Karpas-422 (cell line): Measurements from ENCODE around the gene DIPK1B. TPM values are rescaled to one million over a fixed set of nuclear protein-coding genes. Genes with fewer than 3 reads are reported as not detected.
"Not testable (repeated sequence)": the region's sequence is repeated elsewhere in the genome, so short reads cannot be mapped to it uniquely, and the experiment has no call there.

Source experiments
- DNase-seq: peaks from one replicate; pipeline ENCODE4 v3.0.0-alpha.2; 2015
- H2AFZ ChIP-seq: fragments of 200-600 bp; sonication (generic); 2 replicates; pipeline ENCODE4 v1.6.1; 2014; ENCODE audit warnings: antibody characterized with exemption, low read length, mixed read lengths
- H3K27ac ChIP-seq: fragments of 200-600 bp; sonication (generic); 2 replicates; pipeline ENCODE4 v1.5.1; 2014; ENCODE audit warnings: mild to moderate bottlenecking, low read length, moderate library complexity
- H3K27me3 ChIP-seq: fragments of 200-600 bp; sonication (generic); 2 replicates; pipeline ENCODE4 v1.6.1; 2014; ENCODE audit warnings: low read length, mixed read lengths
- H3K36me3 ChIP-seq: fragments of 200-600 bp; sonication (generic); 2 replicates; pipeline ENCODE4 v1.6.1; 2014; ENCODE audit warnings: low read length, mixed read lengths; ENCODE audit not compliant: insufficient read depth
- H3K4me1 ChIP-seq: fragments of 200-600 bp; sonication (generic); 2 replicates; pipeline ENCODE4 v1.6.1; 2014; ENCODE audit warnings: mild to moderate bottlenecking, low read length, mixed read lengths
- H3K4me2 ChIP-seq: fragments of 200-600 bp; sonication (generic); 2 replicates; pipeline ENCODE4 v1.6.1; 2014; ENCODE audit warnings: low read length, low read depth, mild to moderate bottlenecking; ENCODE audit not compliant: poor library complexity, severe bottlenecking
- H3K4me3 ChIP-seq: fragments of 200-600 bp; sonication (generic); 2 replicates; pipeline ENCODE4 v1.5.1; 2014; ENCODE audit warnings: mild to moderate bottlenecking, antibody characterized with exemption, low read length, mixed read lengths
- H3K79me2 ChIP-seq: fragments of 200-600 bp; sonication (generic); 2 replicates; pipeline ENCODE4 v1.6.1; 2014; ENCODE audit warnings: mild to moderate bottlenecking, low read length, mixed read lengths
- H3K9ac ChIP-seq: fragments of 200-600 bp; sonication (generic); 2 replicates; pipeline ENCODE4 v1.6.0; 2014; ENCODE audit warnings: low read length
- H3K9me2 ChIP-seq: fragments of 200-600 bp; sonication (generic), shearing (Covaris generic); replicated peaks from 2 replicates; pipeline ENCODE4 v1.6.0; 2014; ENCODE audit warnings: mild to moderate bottlenecking, low read length, moderate library complexity; ENCODE audit not compliant: insufficient read depth
- H3K9me3 ChIP-seq: fragments of 300-700, 200-600 bp; sonication (generic); 2 replicates; pipeline ENCODE4 v1.6.1; 2014; ENCODE audit warnings: low read length, mixed read lengths
- H4K20me1 ChIP-seq: fragments of 200-600 bp; sonication (generic); 2 replicates; pipeline ENCODE4 v1.6.1; 2014; ENCODE audit warnings: mild to moderate bottlenecking, antibody characterized with exemption, low read length, low read depth; ENCODE audit not compliant: insufficient read depth
- total RNA-seq: library from RNA; depleted of rRNA; stranded (reverse); fragments of >200 nt; shearing (Covaris generic); gene quantifications from 2 replicates; pipeline ENCODE4 v1.2.3, GENCODE V29; 2014; ENCODE audit warnings: low replicate concordance

Gene DIPK1B
- total RNA-seq, 1 experiment from 2014 or later = not detected

DNA sequence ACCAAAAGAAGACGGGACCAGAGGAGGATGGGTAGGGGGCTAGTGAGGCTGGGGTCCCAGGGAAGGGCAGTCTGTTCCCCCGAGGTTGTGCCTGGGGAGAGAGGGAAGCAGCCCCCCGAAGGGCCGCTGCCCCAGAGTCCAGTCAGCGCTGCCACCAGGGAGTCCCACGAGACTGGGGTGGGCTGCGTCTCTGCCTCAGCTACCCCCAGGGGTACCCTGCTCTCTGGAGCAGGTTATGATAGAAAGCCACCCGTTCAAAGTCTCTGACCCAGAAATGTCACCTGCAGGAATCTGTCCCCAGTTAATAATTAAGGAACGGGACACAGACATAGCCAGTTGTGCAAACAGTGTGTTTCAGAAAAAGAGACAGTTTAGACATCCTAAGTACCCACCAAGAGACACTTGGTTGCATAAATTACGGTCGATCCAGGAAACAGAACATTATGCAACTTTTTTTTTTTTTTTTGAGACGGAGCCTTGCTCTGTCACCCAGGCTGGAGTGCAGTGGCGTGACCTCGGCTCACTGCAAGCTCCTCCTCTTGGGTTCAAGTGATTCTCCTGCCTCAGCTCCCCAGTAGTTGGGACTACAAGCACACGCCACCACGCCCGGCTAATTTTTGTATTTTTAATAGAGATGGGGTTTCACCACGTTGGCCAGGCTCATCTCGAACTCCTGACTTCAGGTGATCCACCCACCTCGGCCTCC is 14.4 kb upstream of the DIPK1B start:
- H3K4me3 ChIP-seq = no peak overlapping the region
- H3K4me1 ChIP-seq = no peaks in the 10 kb centered on the region
- H3K27me3 ChIP-seq = no peaks in the 10 kb centered on the region
- H3K9ac ChIP-seq = no peak overlapping the region
- DNase-seq = no peak
- no peaks in the 10 kb centered on the region; the same call in 1 of the 2 replicates for H4K20me1 ChIP-seq
- no peaks in the 10 kb centered on the region for H3K79me2 ChIP-seq
- no peak overlapping the region for H2AFZ ChIP-seq
- no peak overlapping the region for H3K27ac ChIP-seq
- no peaks in the 10 kb centered on the region for H3K9me3 ChIP-seq
- H3K36me3 ChIP-seq = no peaks in the 10 kb centered on the region
- no peak overlapping the region for H3K4me2 ChIP-seq
- no peaks in the 10 kb centered on the region for H3K9me2 ChIP-seq

DNA sequence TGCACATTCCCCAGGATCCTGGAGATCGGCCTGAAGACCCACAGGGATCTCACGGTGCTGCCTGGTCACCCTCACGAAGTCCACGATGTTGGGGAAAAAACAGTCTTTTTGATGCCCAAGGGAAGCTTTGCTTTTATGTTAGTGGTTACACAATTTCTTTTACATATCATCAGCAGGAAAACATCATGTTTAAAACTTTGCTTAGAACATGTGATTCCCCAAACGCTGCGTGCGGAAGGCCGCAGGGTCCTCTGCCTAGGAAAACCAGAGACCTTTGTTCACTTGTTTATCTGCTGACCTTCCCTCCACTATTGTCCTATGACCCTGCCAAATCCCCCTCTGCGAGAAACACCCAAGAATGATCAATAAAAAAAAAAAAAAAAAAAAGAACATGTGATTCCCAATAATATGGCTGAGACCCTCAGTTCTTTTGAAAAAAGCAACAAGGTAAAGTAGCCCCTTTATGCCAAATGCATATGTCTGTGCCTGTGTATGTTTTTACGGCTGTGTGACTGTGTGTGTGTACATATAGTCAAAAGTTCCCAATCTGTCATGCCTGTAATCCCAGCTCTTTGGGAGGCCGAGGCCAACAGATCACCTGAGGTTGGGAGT is 13.6 kb upstream of the DIPK1B start:
- no peak overlapping the region for H3K9ac ChIP-seq
- H3K9me2 ChIP-seq = no peaks in the 10 kb centered on the region
- no peaks in the 10 kb centered on the region for H3K36me3 ChIP-seq
- H3K4me2 ChIP-seq = no peak overlapping the region
- no peaks in the 10 kb centered on the region for H3K4me1 ChIP-seq
- no peaks in the 10 kb centered on the region; the same call in 1 of the 2 replicates for H4K20me1 ChIP-seq
- no peak overlapping the region for H3K27ac ChIP-seq
- H3K9me3 ChIP-seq = no peaks in the 10 kb centered on the region
- DNase-seq = no peak
- no peaks in the 10 kb centered on the region for H3K27me3 ChIP-seq
- no peak overlapping the region for H2AFZ ChIP-seq
- H3K79me2 ChIP-seq = no peaks in the 10 kb centered on the region
- H3K4me3 ChIP-seq = no peak overlapping the region

DNA sequence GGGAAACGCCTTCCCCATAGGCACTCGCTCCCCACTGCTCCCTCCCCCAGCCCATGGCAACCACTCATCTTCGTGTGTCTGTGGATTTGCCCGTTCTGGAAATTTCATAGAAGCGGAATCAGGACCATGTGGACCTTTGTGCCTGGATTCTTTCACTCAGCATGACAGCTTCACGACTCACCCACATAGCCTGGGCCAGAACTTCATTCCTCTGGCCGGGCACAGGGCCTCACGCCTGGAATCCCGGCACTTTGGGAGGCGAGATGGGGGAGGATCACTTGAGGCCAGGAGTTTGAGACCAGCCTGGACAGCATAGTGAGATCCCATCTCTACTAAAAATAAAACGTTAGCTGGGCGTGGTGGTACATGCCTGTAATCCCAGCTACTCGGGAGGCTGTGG is 12.1 kb upstream of the DIPK1B start:
- H3K4me3 ChIP-seq = no peak overlapping the region
- H3K9me3 ChIP-seq = no peaks in the 10 kb centered on the region
- no peaks in the 10 kb centered on the region for H3K27me3 ChIP-seq
- DNase-seq = no peak
- no peak overlapping the region for H2AFZ ChIP-seq
- H3K4me2 ChIP-seq = no peak overlapping the region
- H3K79me2 ChIP-seq = no peaks in the 10 kb centered on the region
- no peaks in the 10 kb centered on the region for H3K4me1 ChIP-seq
- H3K9me2 ChIP-seq = no peaks in the 10 kb centered on the region
- H3K9ac ChIP-seq = no peak overlapping the region
- H3K27ac ChIP-seq = no peak overlapping the region
- no peaks in the 10 kb centered on the region; the same call in 1 of the 2 replicates for H4K20me1 ChIP-seq
- no peaks in the 10 kb centered on the region for H3K36me3 ChIP-seq

DNA sequence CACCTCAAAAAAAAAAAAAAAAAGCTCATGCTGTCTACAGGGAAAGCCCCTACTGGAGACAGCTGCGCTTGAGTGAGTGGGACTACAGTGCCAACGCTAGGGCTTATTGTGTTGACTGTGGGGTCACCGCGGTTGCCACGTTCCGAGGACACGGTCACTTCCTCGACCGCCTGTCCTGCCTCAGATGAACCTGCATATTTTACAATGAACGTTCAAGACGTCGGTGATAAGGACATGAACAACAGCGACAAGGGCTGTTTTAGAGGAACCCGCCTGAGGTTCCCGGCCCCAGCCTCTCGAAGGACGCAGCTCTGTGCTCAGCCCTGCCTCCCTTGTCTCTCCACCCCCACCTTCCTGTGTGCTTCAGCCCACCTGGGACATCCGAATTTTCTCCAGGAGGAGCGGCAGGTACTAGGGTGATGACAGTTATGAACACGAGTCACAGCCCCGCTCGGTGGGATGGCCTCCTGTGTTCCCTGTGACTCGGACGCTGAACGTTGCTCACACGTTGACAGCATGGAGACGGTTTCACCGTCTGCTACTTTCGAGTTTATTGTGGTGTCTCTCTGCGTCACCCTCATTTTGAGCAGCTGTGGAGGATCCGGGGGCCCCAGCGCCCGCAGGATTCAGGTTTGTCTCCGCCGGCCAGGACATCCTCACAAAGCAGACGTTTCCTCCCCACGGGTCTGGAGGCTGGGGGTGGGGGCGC is 11.3 kb upstream of the DIPK1B start:
- Histone ChIP-seq H3K9me2 (no peaks in the 10 kb centered on the region), H3K9ac (no peak overlapping the region), H2AFZ (no peak overlapping the region), H3K4me2 (no peak overlapping the region), H3K27me3 (no peaks in the 10 kb centered on the region), H3K9me3 (no peaks in the 10 kb centered on the region), H3K79me2 (no peaks in the 10 kb centered on the region), H3K27ac (no peak overlapping the region), H3K4me1 (no peaks in the 10 kb centered on the region), H3K36me3 (no peaks in the 10 kb centered on the region), H3K4me3 (no peak overlapping the region), H4K20me1 (no peaks in the 10 kb centered on the region; the same call in 1 of the 2 replicates)
- DNase-seq = no peak

DNA sequence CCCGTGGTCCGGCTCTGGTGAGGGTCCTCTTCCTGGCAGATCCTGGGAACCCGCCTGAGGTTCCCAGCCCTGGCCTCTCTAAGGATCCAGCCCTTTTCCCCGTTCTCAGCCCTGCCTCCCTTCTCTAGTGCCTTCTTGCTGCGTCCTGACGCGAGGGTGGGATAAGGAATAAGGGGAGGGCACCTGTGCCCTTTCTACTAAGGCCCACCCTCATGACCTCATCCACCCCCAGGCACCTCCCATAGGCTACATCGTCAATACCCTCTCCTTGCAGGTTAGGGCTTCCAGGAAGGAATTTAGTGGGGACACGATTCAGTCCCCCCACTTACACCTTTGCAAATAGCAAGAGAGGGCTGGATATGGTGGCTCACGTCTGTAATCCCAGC is 10.7 kb upstream of the DIPK1B start:
- H3K9me3 ChIP-seq = no peaks in the 10 kb centered on the region
- no peaks in the 10 kb centered on the region for H3K4me1 ChIP-seq
- H3K4me2 ChIP-seq = no peak overlapping the region
- no peaks in the 10 kb centered on the region for H4K20me1 ChIP-seq
- H3K9ac ChIP-seq = no peak overlapping the region
- H3K36me3 ChIP-seq = no peaks in the 10 kb centered on the region
- DNase-seq = no peak
- H2AFZ ChIP-seq = no peak overlapping the region
- no peak overlapping the region for H3K4me3 ChIP-seq
- H3K9me2 ChIP-seq = no peaks in the 10 kb centered on the region
- no peaks in the 10 kb centered on the region for H3K27me3 ChIP-seq
- H3K79me2 ChIP-seq = no peaks in the 10 kb centered on the region
- H3K27ac ChIP-seq = no peak overlapping the region

DNA sequence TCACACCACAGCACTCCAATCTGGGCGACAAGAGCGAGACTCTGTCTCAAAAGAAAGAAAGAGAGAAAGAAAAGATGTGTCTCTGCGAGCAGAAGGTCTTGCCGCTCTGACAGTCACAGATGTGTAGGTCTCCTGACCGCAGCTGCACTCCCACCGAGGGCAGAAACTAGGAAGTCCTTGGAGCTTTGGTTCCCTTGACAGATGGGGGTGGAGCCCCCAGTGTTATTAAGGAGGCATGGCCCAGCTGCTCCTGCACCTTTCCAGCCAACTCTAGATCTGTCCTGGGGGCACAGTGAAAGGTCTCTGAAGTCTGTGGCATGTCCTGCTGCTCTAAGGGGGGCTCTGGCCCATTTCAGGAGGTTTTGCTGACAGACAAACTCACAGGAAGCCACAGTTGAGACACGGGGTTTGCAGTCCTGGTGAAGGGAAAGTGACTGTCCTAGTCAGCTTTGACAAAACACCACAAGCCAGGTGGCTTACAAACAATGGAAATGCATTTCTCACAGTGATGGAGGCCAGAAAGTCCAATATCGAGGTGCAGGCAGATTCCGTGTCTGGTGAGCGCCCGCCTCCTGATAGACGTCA is 9.0 kb upstream of the DIPK1B start:
- H3K4me1 ChIP-seq = no peaks in the 10 kb centered on the region
- H2AFZ ChIP-seq = no peak overlapping the region
- no peaks in the 10 kb centered on the region for H3K9me2 ChIP-seq
- H3K9ac ChIP-seq = no peak overlapping the region
- no peak overlapping the region for H3K4me2 ChIP-seq
- H3K9me3 ChIP-seq = no peaks in the 10 kb centered on the region
- no peak overlapping the region for H3K27ac ChIP-seq
- H3K27me3 ChIP-seq = no peaks in the 10 kb centered on the region
- no peaks in the 10 kb centered on the region for H3K36me3 ChIP-seq
- no peaks in the 10 kb centered on the region for H3K79me2 ChIP-seq
- no peaks in the 10 kb centered on the region for H4K20me1 ChIP-seq
- DNase-seq = no peak
- no peak overlapping the region for H3K4me3 ChIP-seq

DNA sequence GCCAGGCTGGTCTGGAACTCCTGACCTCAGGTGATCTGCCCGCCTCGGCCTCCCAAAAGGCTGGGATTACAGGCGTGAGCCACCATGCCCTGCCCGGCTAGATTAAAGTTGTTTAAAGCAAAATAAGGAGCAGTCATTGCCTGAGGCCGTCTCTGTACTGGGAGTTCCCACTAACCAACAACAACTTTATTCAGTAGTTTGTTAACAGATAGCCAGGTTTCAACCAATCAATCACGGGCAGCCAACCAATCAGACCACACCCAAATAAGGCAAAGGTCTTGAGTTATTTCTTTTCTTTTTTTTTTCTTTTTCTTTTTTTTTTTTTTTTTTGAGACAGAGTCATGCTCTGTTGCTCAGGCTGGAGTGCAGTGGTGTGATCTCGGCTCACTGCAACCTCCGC is 7.6 kb upstream of the DIPK1B start:
- H2AFZ ChIP-seq, H3K9ac ChIP-seq, H3K27me3 ChIP-seq, H4K20me1 ChIP-seq, H3K9me3 ChIP-seq, H3K4me1 ChIP-seq, H3K79me2 ChIP-seq, H3K36me3 ChIP-seq, H3K4me2 ChIP-seq, H3K27ac ChIP-seq, DNase-seq, H3K4me3 ChIP-seq, H3K9me2 ChIP-seq: not testable (repeated sequence)

DNA sequence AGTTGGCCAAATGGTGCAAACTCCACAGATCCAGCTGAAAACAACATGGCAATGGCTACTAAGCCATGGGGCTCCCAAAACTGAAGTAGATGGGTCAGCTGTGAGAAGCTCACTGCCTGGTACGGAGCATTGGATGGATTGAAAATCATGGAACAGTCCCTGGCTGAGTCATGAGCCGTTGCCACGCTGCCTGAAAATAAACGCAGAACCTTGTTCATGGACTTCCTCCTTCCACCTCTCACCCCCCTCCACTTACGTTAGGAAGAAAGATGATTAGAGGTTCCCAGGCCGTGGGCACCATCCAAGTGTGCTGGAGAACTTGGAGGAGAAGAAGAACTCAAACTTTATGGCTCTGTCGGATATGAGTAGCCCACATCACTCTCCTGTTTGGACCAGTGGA is 6.8 kb upstream of the DIPK1B start:
- Histone ChIP-seq H4K20me1 (no peaks in the 10 kb centered on the region), H3K27ac (no peak overlapping the region), H3K36me3 (no peaks in the 10 kb centered on the region), H3K27me3 (no peaks in the 10 kb centered on the region), H3K4me1 (no peaks in the 10 kb centered on the region), H3K9ac (no peak overlapping the region), H2AFZ (no peak overlapping the region), H3K9me2 (no peaks in the 10 kb centered on the region), H3K9me3 (no peaks in the 10 kb centered on the region), H3K79me2 (no peaks in the 10 kb centered on the region), H3K4me2 (no peak overlapping the region), H3K4me3 (no peak overlapping the region)
- no peak for DNase-seq
